Erythroblast (primary cell): ENCODE results near the gene KCTD19.

Experiments used
- GATA1 ChIP-seq: IDR thresholded peaks from 2 replicates; pipeline ENCODE4 v1.6.1; 2011; ENCODE audit warnings: low read depth, mild to moderate bottlenecking, control low read depth, low read length, moderate library complexity
- POLR2A ChIP-seq: IDR thresholded peaks from 2 replicates; pipeline ENCODE4 v1.6.1; 2011; ENCODE audit warnings: mild to moderate bottlenecking, low read length

DNA sequence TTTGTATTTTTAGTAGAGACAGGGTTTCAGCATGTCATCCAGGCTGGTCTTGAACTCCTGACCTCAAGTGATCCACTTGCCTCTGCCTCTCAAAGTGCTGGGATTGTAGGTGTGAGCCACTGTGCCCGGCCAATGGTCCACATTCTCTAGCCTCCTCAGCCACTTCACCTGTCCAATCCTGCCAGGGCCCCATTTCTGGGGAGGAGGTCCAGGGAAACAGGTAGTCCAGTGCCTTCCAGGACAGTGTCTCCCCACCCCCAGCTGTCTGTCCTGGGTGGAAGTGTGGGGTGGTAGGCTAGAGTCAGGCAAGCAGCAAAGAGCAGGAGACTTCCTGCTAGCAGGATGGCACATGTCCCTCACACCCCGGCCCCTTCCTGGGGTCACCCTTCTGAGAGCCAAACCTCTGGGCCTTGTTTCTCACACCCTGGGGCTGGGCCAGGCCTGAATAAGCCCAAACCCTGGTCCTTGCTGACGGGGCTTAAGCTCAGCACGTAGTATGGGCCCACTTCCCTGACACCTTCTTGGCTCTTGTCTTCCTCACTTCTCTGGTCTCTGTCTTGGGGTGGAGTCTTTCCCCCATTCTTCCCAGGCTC, 84.3 kb downstream of the KCTD19 start:
- TF ChIP-seq POLR2A = no peak
- no peak for TF ChIP-seq GATA1
